Bronchial epithelial cell (primary cell): ENCODE data around the gene FTCD. TPM values are rescaled to one million over a fixed set of nuclear protein-coding genes. Genes with fewer than 3 reads are reported as not detected.
A peak's percentile ranks its signal among the peaks of the same experiment; 100 is the strongest.

ENCODE experiments used
- DNase-seq: peaks from one replicate; pipeline ENCODE4 v3.0.0-alpha.2; 2010; ENCODE audit warnings: low read depth
- FAIRE-seq: peaks from 2 replicates; lab custom pipeline; 2011; peaks lifted over from hg19 to GRCh38; lab: Jason Lieb, UNC
- H3K27me3 ChIP-seq: 2 replicates; pipeline ENCODE4 v1.5.1; 2011; ENCODE audit warnings: low read length; ENCODE audit not compliant: control insufficient read depth, insufficient read depth
- H3K36me3 ChIP-seq: 2 replicates; pipeline ENCODE4 v1.5.1; 2011; ENCODE audit warnings: low read length; ENCODE audit not compliant: control insufficient read depth, insufficient read depth
- H3K4me3 ChIP-seq: 2 replicates; pipeline ENCODE4 v1.5.1; 2011; ENCODE audit warnings: mild to moderate bottlenecking, low read depth, low read length, control low read depth
- total RNA-seq: library from RNA; depleted of rRNA; stranded (reverse); fragments of >200 nt; gene quantifications from 2 replicates; pipeline ENCODE4 v1.2.1, GENCODE V29; 2014
- TF ChIP-seq, protein P1 (sequence below): IDR thresholded peaks from 2 replicates; pipeline ENCODE4 v1.5.1; 2011; ENCODE audit warnings: mild to moderate bottlenecking, moderate library complexity, low read length, control low read depth, inconsistent platforms; ENCODE audit not compliant: insufficient read depth, severe bottlenecking

The FTCD gene
- total RNA-seq, 1 donor from 2014 or later: not detected

DNA sequence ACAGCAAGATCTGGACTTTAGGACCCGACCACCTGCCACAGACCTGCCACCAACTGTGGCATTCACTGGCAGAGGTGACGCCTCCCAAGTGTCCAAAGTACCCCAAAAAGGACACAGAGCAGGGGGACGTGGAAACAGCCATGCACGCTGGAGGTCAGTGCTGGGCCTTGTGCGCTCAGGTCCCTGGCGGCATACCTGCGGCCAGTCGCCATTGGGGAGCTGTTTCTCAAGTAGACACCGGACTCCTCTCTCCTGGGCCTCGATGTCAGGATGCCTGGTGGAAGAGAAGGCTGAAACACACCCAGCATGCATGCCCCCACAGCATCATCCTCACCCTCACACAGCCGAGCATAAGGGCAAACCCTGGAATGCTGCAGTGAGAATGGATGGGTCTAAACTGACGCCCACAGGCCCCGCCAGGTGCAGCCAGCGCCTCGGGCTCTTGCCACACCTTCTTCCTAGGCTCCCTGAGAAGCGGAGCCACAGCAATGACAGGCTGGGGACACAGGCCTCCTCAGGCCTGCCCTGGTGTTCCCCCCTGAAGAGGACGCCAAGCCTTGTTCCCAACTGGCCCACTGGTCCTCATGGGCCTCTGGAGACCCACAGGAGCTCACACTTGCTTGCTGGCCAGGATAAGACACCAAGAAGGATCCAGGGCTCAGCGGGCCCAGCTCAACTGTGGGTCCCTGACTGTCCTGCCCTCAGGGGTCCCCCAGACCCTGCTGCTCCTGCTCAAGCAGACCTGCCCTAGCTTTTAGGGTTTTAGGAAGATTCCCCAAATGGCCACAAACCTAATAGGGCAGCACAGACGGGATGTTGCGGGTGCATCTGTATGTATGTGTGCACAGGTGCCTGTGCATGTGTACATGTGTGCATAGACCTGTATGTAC, 36.6 kb upstream of the FTCD start:
- no peaks in the 10 kb centered on the region for H3K27me3 ChIP-seq
- TF ChIP-seq, protein P1, sequence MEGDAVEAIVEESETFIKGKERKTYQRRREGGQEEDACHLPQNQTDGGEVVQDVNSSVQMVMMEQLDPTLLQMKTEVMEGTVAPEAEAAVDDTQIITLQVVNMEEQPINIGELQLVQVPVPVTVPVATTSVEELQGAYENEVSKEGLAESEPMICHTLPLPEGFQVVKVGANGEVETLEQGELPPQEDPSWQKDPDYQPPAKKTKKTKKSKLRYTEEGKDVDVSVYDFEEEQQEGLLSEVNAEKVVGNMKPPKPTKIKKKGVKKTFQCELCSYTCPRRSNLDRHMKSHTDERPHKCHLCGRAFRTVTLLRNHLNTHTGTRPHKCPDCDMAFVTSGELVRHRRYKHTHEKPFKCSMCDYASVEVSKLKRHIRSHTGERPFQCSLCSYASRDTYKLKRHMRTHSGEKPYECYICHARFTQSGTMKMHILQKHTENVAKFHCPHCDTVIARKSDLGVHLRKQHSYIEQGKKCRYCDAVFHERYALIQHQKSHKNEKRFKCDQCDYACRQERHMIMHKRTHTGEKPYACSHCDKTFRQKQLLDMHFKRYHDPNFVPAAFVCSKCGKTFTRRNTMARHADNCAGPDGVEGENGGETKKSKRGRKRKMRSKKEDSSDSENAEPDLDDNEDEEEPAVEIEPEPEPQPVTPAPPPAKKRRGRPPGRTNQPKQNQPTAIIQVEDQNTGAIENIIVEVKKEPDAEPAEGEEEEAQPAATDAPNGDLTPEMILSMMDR: no peak
- peaks cover 30% of the 10 kb centered on the region for H3K36me3 ChIP-seq
- H3K4me3 ChIP-seq: no peak overlapping the region
- FAIRE-seq (no peak), DNase-seq (no peak)

DNA sequence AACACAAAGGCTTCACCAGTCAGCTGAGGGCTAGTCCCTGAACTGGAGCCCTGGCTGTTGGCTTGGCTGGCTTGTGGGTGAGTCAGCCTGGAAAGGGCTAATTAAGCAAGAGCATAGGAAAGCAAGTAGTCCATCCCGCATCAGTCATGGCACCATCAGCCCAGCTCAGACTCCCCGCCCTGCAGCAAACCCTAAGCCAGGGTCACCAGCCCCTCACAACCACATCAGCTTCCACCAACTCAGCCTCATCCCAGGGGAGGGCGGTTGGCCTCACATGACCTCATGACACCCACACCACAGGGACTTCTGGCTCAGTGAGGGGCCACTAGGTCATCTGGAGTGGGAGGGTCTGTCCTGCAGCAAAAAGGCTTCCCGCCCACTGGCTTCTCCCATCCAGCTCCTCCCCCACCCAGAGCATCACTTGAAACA, 35.9 kb upstream of the FTCD start:
- TF ChIP-seq, protein P1: no peak
- Histone ChIP-seq H3K36me3 (peaks cover 25% of the 10 kb centered on the region), H3K4me3 (no peak overlapping the region), H3K27me3 (no peaks in the 10 kb centered on the region)
- DNase-seq (peak; percentile 58), FAIRE-seq (no peak)

DNA sequence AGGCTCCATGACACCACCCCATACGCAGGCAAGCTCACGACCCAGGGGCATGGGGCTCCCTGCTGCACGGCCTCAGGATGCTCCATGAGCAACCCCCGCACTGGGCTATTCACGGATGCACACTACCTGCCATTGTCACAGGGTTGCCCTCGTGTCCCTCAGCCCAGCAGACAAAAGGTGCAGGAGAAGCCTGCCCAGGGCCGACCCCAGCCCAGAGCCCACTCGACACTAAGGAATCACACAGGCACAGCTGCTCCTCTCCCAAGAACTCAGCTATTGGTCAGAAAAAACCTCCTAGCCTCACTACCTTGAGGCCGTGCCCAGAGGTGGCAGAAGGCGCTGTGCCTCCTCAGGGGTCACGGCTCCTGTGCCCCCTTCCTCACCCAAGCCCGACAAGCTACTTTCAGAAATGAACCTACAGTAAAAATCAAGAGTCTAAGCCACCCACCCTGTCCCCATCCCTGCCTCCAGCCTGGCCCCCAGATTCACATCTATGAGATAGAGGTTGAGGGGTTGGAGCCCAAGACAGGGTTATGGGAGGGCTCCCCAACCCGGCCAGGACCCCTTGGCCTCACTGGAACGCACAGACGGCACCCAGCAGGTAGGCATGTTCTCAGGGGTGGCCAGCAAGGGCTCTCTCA, 35.2 kb upstream of the FTCD start:
- DNase-seq: no peak
- TF ChIP-seq, protein P1: no peak
- Histone ChIP-seq H3K4me3 (no peak overlapping the region), H3K36me3 (peaks cover 21% of the 10 kb centered on the region), H3K27me3 (no peaks in the 10 kb centered on the region)
- FAIRE-seq: no peak

DNA sequence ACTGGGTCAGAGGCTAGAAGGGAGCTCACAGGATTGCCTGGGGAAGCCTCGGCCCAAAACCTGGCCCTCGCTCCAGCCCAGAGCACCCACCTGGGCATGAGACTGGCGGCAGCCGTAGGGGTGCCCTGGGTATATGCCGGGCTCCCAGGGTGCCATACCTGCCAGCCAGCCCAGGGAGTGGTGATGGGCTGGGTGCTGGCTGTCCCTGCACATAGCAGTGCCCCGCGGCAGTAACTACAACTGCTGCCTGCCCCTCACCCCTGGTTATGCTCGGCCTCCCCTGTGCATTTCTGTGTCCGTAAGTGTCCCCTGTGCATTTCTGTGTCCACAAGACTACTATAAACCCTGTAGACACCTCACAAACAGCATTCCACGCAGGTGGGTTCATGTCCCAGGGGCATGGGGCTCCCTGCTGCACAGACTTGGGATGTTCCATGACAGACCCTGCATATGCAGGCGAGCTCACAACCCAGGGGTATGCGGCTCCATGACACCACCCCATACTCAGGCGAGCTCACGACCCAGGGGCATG, 34.6 kb upstream of the FTCD start:
- H3K36me3 ChIP-seq: peaks cover 19% of the 10 kb centered on the region
- no peak overlapping the region for H3K4me3 ChIP-seq
- no peaks in the 10 kb centered on the region for H3K27me3 ChIP-seq
- DNase-seq (no peak), FAIRE-seq (no peak)
- TF ChIP-seq, protein P1: no peak

DNA sequence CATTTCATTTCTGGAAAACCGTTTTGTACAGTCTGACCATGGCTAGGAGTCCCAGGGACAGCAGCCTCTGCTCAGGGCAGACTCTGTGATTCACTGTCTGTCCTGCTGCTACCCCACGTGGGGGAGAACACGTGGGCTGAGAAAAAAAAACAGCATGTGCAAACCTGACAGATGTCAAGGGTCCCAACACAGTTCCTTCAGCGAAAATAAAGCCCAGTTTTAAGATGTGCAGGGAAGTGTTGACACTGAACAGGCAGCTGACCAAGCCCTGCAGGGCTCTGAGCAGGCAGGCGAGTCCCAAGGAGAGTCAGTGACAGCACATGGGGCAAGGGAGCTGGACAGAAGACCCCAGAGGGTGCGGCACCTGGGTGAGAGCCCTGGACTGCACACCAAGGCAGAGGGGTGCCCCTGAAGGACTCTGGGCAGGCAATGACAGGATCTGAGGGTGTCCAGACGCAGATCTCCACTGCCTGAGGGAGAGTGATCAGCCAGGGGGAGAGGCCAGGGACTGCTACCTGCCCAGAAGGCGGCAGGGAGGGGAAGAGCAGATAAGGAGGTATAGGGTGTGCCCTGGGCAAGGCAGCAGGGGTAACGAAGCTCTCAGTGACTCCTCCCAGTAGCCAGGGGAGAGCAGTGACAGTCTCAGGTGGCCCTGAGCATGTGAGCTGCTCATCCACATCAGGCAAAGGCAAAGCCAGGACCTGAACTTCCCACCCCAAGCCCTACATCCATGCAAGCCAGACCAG, 34.0 kb upstream of the FTCD start:
- DNase-seq: peak; percentile 34
- TF ChIP-seq, protein P1: no peak
- no peak overlapping the region for H3K4me3 ChIP-seq
- H3K27me3 ChIP-seq: no peaks in the 10 kb centered on the region
- peaks cover 15% of the 10 kb centered on the region for H3K36me3 ChIP-seq
- no peak for FAIRE-seq
